Sigmoid colon (tissue), 7 donors: ENCODE measurements around the gene HNRNPK. TPM values are rescaled to one million over a fixed set of nuclear protein-coding genes. Genes with fewer than 3 reads are reported as not detected.

Experiments used
- DNase-seq: peaks from one replicate; pipeline ENCODE4 v3.0.0-alpha.2; 2019
- H3K27ac ChIP-seq, 4 donors: fragments of 200-600 bp; sonication (generic); one replicate each; pipeline ENCODE4 v1.5.1; 2016 to 2019; ENCODE audit warnings: mild to moderate bottlenecking in 1 of 4
- H3K27me3 ChIP-seq, 3 donors: fragments of 200-600 bp; sonication (generic); one replicate each; pipeline ENCODE4 v1.5.1; 2019; ENCODE audit warnings: mild to moderate bottlenecking in 1 of 3
- H3K36me3 ChIP-seq, 4 donors: fragments of 200-600 bp; sonication (generic); one replicate each; pipeline ENCODE4 v1.5.1; 2016 to 2019
- H3K4me1 ChIP-seq, 4 donors: fragments of 200-600 bp; sonication (generic); one replicate each; pipeline ENCODE4 v1.5.1; 2017 to 2019
- H3K4me3 ChIP-seq, 4 donors: fragments of 200-600 bp; sonication (generic); one replicate each; pipeline ENCODE4 v1.5.1; 2017 to 2019; ENCODE audit warnings: mild to moderate bottlenecking in 2 of 4, moderate library complexity in 1 of 4
- H3K9me3 ChIP-seq, 4 donors: fragments of 200-600 bp in 3 of 4; sonication (generic) in 3 of 4; one replicate each; pipeline versions ENCODE4 v1.5.1 to v1.6.1; 2013 to 2019
- CTCF ChIP-seq, 4 experiments: fragments of 450-650 bp in 3 of 4; fragments of 200-600 bp in 1 of 4; IDR thresholded peaks; one replicate each; pipeline ENCODE4 v1.5.1; 2016 to 2019; ENCODE audit warnings: antibody characterized with exemption in 4 of 4, mild to moderate bottlenecking in 3 of 4, moderate library complexity in 2 of 4
- EP300 ChIP-seq, 4 donors: sonication (generic); formaldehyde crosslinking; IDR thresholded peaks; one replicate each; pipeline ENCODE4 v1.6.1; 2017; ENCODE audit warnings: antibody characterized with exemption in 4 of 4
- POLR2A ChIP-seq, 2 donors: fragments of 450-650 bp; IDR thresholded peaks; one replicate each; pipeline ENCODE4 v1.6.1; 2016; ENCODE audit warnings: antibody characterized with exemption in 2 of 2, mild to moderate bottlenecking in 2 of 2, moderate library complexity in 2 of 2
- POLR2AphosphoS5 ChIP-seq, 4 donors: sonication (generic); formaldehyde crosslinking; IDR thresholded peaks; one replicate each; pipeline ENCODE4 v1.6.1; 2017; ENCODE audit warnings: antibody characterized with exemption in 4 of 4
- WGBS, 2 donors: extraction: QIAGEN DNeasy Blood & Tissue Kit; methylation state at CpG; one replicate each; pipeline ENCODE4 v1.1.7; 2013; 5-methylcytosine and 5-hydroxymethylcytosine counted together
- intact Hi-C: fragments of 100-400 bp; cut with DNase I; formaldehyde crosslinking; loops from one replicate; pipeline ENCODE4 v1.15.1; 2023
- polyA plus RNA-seq, 3 donors: library from polyadenylated mRNA; stranded (reverse); fragments of 200-250 nt; gene quantifications; one replicate each; pipeline ENCODE4 v1.2.3, GENCODE V29; 2013
- total RNA-seq, 4 donors: library from RNA; depleted of rRNA; stranded (reverse); fragments of >200 nt; gene quantifications; one replicate each; pipeline ENCODE4 v1.1.0, GENCODE V29; 2016
- donor health status: healthy with polysubstance abuse.
- donor health status: Bipolar disorder and iron deficiency.
- donor health status: healthy.

Gene HNRNPK
- total and polyA plus RNA-seq, 7 donors: 237 to 448 (median 364) TPM

GRCh38 chr9:84003246-84003645 is 23.2 kb upstream of the HNRNPK start:
- 97 to 98% methylated on average over 3 of the region's 3 CpGs for WGBS, 2 donors
- no peak for DNase-seq
- TF ChIP-seq CTCF (IDR thresholded peaks at IDR 0.05) (no peak), EP300 (IDR thresholded peaks at IDR 0.05) (no peak), POLR2AphosphoS5 (IDR thresholded peaks at IDR 0.05) (no peak), POLR2A (IDR thresholded peaks at IDR 0.05) (no peak)
- H3K27me3 ChIP-seq: no peaks in the 10 kb centered on the region
- H3K27ac ChIP-seq: no peak overlapping the region
- no peaks in the 10 kb centered on the region for H3K9me3 ChIP-seq
- no peak overlapping the region for H3K4me3 ChIP-seq
- intact Hi-C loops: no loop called here
- H3K4me1 ChIP-seq: no peaks in the 10 kb centered on the region
- peaks cover 0 to 5% (median 0%) of the 10 kb centered on the region in 4 donors for H3K36me3 ChIP-seq

- H3K27me3 ChIP-seq: no peaks in the 10 kb centered on the region
- H3K4me1 ChIP-seq: no peaks in the 10 kb centered on the region
- intact Hi-C loops: no loop called here
- no peak overlapping the region for H3K27ac ChIP-seq
- no peaks in the 10 kb centered on the region for H3K9me3 ChIP-seq
- no peak for TF ChIP-seq POLR2A (IDR thresholded peaks at IDR 0.05)
- no peak for TF ChIP-seq POLR2AphosphoS5 (IDR thresholded peaks at IDR 0.05)
- no peak for TF ChIP-seq CTCF (IDR thresholded peaks at IDR 0.05)
- H3K36me3 ChIP-seq: peaks cover 0 to 5% (median 0%) of the 10 kb centered on the region in 4 donors
- H3K4me3 ChIP-seq: no peak overlapping the region
- DNase-seq: no peak
Measured at GRCh38 chr9:84002344-84002743, 22.3 kb upstream of the HNRNPK start.

GRCh38 chr9:84001621-84002020 is 21.6 kb upstream of the HNRNPK start:
- WGBS, 2 donors: 76 to 91% methylated on average over 2 of the region's 2 CpGs
- no peak for DNase-seq
- no peaks in the 10 kb centered on the region for H3K4me1 ChIP-seq
- no peaks in the 10 kb centered on the region for H3K9me3 ChIP-seq
- H3K27ac ChIP-seq: no peak overlapping the region
- no peak overlapping the region for H3K4me3 ChIP-seq
- TF ChIP-seq POLR2A (IDR thresholded peaks at IDR 0.05): no peak
- no peak for TF ChIP-seq CTCF (IDR thresholded peaks at IDR 0.05)
- TF ChIP-seq EP300 (IDR thresholded peaks at IDR 0.05): no peak
- no peak for TF ChIP-seq POLR2AphosphoS5 (IDR thresholded peaks at IDR 0.05)
- peaks cover 0 to 5% (median 0%) of the 10 kb centered on the region in 4 donors for H3K36me3 ChIP-seq
- H3K27me3 ChIP-seq: no peaks in the 10 kb centered on the region
- intact Hi-C loops: no loop called here

GRCh38 chr9:84000186-84000585 is 20.2 kb upstream of the HNRNPK start:
- intact Hi-C loops: no loop called here
- Histone ChIP-seq H3K27me3 (no peaks in the 10 kb centered on the region), H3K36me3 (peaks cover 0 to 5% (median 0%) of the 10 kb centered on the region in 4 donors), H3K9me3 (no peaks in the 10 kb centered on the region), H3K4me3 (no peak overlapping the region), H3K4me1 (no peaks in the 10 kb centered on the region), H3K27ac (no peak overlapping the region)
- no peak for TF ChIP-seq POLR2AphosphoS5 (IDR thresholded peaks at IDR 0.05)
- no peak for TF ChIP-seq EP300 (IDR thresholded peaks at IDR 0.05)
- no peak for TF ChIP-seq CTCF (IDR thresholded peaks at IDR 0.05)
- TF ChIP-seq POLR2A (IDR thresholded peaks at IDR 0.05): no peak
- no peak for DNase-seq
- WGBS, 2 donors: 91 to 95% methylated on average over 3 of the region's 3 CpGs
